NCI-H146 treated with DMSO at 0.1 percent for 48 hours (cell line): ENCODE results near the gene CDIPT.
"Not testable (repeated sequence)": the region's sequence is repeated elsewhere in the genome, so short reads cannot be mapped to it uniquely, and the experiment has no call there.

Experiments used
- DNase-seq: peaks from one replicate; lab custom pipeline; 2025; ENCODE audit not compliant: unreplicated experiment; lab: John Stamatoyannopoulos, UW

The CDIPT gene

DNA sequence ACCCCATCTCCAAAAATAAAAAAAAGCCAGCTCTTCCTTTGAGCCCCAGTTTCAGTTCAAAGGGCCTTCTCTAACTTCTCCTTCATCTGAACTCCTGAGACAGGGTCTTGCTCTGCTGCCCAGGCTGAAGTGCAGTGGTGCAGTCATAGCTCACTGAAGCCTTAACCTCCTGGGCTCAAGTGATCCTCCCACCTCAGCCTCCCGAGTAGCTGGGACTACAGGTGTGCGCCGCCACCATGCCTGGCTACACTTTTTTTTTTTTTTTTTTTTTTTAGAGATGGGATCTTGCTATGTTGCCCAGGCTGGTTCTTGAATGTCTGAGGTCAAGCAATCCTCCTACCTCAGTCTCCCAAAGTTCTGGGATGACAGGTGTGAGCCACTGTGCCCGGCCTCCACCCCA, 29.8 kb downstream of the CDIPT start:
- not testable (repeated sequence) for DNase-seq

GRCh38 chr16:29831490-29831889, 31.5 kb downstream of the CDIPT start:
- no peak for DNase-seq

- no peak for DNase-seq
These were observed 32.3 kb downstream of the CDIPT start for GRCh38 chr16:29830774-29831173.

DNA sequence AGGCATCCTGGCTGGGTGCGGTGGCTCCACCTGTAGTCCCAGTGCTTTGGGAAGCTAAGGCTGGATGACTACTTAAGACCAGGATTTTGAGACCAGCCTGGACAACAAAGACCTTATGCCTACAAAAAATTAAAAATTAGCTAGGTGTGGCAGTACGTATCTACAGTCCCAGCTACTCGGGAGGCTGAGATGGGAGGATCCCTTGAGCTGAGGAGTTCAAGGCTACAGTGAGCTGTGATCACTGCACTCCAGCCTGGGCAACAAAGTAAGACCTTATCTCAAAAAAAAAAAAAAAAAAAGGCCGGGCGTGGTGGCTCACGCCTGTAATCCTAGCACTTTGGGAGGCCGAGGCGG, 36.7 kb downstream of the CDIPT start:
- DNase-seq: no peak

DNA sequence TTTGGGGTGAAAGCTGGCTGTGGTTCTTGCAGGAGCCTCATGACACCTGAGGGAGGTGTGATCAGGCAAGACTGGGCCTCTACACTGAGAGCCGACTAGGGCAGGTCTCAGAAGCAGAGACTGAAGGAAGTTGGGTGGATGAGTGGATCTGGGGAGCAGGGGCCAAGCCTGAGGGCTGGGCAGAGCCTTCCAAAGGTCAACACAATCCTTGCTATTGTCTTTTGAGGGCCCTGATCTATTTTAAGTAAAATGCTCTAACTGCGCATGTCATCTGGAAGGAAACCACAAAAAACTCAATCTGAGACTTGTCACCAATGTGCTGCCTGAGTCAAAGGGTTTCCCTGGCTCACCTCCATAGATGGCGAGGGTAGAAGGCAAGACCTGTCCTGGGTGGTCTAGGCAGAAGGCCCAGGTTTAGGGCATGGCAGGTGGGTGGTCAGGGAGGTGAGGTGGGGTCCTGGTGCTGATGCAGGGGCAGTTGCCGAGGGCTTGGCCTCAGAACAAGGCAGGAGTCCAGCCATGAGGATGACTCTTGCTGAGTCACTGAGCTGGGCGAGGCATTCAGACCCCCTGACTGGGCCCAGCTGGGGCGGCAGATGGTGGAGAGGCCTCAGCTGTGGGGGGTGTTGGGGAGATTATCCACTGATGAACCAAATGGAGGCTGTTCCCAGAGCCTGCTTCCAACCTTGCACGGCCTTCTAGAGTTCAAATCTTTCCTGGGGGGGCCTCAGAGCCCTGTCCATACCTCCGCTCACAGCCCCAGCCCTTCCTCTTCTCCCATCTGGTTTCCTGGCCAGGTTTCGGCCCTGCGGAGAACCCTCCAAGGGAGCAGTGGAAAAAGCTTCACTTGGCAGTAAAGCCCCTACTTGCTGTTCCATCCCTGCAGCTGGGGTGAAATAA, 37.6 kb downstream of the CDIPT start:
- DNase-seq: no peak

GRCh38 chr16:29824589-29825144, 38.4 kb downstream of the CDIPT start:
- DNase-seq: no peak

- DNase-seq: no peak
These were observed 41.3 kb downstream of the CDIPT start for GRCh38 chr16:29821643-29822115.

- no peak for DNase-seq
These were observed 42.0 kb downstream of the CDIPT start for GRCh38 chr16:29820730-29821642.

DNA sequence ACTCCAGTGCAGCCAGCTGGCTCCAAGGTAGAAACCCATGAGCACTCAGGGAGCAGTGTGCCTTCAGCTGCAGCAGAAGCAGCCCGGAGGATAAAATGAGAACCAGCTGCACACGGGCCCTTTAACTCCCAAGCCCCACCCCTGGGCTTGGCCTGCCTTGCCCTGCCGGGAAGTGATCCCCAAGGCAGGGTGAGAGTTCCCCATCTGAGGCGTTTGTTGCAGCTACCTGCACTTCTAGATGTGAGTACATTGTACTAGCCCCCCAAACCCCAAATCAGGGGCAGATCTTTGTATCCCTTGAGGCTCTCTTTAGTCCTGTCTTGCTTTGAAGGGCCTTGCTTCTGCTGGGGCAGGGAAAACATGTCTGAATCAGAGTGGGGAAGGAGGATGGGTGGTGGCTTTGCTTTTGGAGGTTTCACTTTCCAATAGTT, 42.7 kb downstream of the CDIPT start, which contains the start of gene MVP:
Gene MVP (plus strand): TSS at position 192 of the 431 bp plus-strand sequence. CDS start 10,088 bp downstream, outside the sequence.
- peak; percentile 34 for DNase-seq

DNA sequence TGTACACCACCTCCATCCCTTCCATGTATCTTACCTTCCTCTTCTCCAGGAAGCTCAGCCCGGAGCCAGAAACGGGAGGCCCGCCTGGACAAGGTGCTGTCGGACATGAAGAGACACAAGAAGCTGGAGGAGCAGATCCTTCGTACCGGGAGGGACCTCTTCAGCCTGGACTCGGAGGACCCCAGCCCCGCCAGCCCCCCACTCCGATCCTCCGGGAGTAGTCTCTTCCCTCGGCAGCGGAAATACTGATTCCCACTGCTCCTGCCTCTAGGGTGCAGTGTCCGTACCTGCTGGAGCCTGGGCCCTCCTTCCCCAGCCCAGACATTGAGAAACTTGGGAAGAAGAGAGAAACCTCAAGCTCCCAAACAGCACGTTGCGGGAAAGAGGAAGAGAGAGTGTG, 43.5 kb downstream of the CDIPT start:
- DNase-seq: no peak

- no peak for DNase-seq
These were observed 44.9 kb downstream of the CDIPT start for GRCh38 chr16:29818082-29818481.

GRCh38 chr16:29816694-29817441, 46.2 kb downstream of the CDIPT start:
- peak; percentile 77 for DNase-seq

DNA sequence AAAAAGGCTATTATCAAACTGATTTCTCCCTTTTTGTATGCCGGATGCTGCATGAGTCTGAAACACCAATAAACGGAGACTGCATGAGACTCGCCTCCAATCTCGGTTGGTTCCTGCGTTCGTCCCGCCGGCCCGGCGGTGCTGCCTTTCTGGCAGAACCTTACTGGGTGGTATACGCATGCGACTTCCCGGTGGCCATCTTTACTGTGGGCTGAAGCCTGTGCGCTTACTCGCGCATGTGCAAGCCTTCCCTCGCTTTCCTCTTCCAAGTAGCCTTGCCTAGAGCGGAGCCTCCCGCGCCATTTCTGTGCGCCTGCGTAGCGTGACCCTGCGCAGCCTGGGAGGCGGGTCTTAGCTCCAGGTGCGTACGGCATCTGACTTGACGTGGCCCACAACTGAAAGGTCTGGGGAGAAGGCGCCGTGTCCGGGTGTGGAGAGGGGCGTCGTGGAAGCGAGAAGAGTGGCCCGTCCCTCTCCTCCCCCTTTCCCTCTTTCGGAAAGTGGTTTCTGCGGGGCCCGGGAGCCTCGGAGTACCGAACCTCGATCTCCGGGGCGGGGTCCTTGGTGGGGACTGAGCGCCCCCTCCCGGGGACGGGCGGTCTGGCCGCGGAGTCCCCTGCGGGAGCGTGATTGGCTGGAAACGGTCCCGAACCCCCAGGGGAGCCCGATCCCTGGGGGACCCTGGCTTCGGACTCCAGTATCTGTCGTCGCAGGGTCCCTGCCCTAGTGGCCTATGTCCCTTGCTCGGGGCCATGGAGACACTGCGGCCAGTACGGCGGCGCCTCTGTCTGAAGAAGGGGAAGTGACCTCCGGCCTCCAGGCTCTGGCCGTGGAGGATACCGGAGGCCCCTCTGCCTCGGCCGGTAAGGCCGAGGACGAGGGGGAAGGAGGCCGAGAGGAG, 47.0 kb downstream of the CDIPT start, which contains the start of gene PAGR1:
Gene PAGR1 (plus strand): TSS at position 360 of the 901 bp plus-strand sequence. CDS start 374 bp downstream, at position 734.
- DNase-seq: peak; percentile 99

GRCh38 chr16:29815032-29815721, 47.8 kb downstream of the CDIPT start:
- DNase-seq: no peak

DNA sequence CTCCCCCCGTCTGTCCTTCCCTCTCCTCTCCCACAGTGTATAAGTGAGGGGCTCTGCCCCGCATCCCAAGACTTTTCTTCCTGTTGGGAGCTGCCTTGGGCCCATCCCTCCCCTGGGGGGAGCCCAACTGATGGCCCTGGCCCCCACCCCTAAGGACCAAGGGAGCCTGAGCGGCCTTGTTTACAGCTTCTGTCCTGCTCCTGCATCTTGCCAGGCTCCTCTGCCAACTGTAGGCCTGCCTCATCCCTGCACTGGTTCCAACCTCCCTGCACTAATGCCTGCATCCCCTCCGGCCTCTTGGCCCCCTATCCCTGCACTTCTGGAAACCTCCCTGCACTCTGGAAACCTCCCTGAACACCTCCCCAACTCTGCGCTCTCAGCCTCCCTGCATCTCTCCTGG, 48.4 kb downstream of the CDIPT start:
- DNase-seq: no peak

- DNase-seq: no peak
These were observed 49.1 kb downstream of the CDIPT start for GRCh38 chr16:29813644-29814562.

- no peak for DNase-seq
These were observed 50.0 kb downstream of the CDIPT start for GRCh38 chr16:29812754-29813643.
